ENCODE measurements around the gene PLA2G5.

Gene PLA2G5

DNA sequence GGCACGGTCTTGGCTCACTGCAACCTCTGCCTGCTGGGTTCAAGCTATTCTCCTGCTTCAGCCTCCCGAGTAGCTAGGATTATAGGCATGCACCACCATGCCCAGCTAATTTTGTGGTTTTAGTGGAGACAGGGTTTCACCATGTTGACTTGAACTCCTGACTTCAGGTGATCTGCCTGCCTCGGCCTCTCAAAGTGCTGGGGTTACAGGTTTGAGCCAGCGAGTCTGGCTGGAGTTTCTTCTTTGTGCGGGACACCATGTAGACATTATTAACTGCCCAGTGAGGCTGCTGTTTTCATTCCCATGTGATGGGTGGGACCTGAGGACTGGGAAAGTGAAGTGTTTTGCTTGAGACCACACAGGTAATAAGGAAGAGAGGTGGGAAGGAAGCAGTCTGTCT is 23.3 kb downstream of the PLA2G5 start:
- no peak for DNase-seq

DNA sequence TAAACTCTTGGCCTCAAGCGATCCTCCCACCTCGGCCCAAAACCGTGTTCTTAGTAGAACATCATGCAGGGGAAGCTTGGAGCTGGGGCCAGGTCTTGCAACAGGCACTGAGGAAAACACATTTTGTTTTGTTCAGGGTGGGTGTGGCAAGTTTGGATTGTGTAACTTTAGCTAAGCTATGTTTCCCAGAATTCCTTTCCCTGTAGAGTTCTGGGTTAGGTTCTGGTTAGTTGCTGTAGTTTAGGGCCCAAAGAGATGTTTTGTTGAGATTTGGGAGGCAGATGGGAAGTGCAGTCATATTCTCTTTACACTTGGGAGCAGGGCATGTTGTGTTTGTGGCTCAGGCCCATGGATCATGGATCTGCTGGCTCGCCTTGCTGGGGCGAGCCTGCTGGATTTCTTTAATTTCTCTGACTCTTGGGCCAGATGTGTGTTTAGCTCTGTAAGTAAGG is 24.0 kb downstream of the PLA2G5 start:
- DNase-seq = no peak

- DNase-seq = no peak
Observed at GRCh38 chr1:20095564-20096434, 25.8 kb downstream of the PLA2G5 start.

DNA sequence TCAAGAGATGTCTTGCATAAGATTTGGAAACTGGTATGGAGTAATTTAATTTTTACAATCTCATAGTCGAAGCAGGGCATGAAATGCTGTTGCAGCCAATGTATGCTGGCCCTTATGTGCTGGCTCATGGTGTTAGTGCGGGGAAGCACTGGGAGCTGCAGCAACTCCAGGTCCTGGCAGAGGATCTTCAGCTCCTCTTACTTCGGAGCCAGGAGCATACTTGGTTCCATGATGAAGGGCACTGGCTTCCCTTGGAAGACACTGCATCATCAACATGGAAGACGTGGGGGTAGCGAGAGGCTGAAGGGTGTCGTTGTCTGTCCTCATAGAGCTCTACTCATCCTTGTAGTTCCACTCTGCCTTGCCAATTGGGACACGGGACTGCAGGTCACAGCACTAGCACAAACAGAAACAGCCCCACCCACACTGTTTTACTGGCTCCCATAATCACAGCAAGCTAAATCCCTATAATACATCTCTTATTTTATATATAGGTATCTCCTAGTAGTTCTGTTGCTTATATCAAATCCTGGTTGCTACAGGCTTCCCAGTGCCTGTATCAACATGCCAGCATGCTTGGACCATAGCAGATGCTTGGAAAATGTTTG is 26.9 kb downstream of the PLA2G5 start:
- no peak for DNase-seq

DNA sequence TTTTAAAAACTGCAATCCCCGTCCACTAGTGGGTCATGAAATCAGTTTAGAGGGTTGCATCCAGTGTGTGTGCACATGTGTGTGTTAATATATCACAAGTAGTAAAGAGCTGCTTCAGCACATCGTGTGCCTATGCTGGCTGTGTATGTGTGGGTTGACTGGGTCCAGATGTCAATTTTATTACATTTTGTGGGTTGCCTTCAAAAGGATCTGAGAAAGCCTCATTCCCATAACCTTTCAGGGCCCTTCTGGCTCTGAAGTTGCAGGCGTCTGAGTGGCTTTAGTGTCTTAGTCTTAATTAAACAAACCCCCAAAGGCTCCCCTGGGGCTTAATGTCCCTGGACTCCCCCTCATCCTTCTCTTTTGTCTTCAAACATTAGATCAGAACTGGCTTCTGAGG is 29.5 kb downstream of the PLA2G5 start:
- no peak for DNase-seq

GRCh38 chr1:20100632-20101355 is 30.8 kb downstream of the PLA2G5 start:
- no peak for DNase-seq

GRCh38 chr1:20102875-20103274 is 32.9 kb downstream of the PLA2G5 start:
- no peak for DNase-seq

DNA sequence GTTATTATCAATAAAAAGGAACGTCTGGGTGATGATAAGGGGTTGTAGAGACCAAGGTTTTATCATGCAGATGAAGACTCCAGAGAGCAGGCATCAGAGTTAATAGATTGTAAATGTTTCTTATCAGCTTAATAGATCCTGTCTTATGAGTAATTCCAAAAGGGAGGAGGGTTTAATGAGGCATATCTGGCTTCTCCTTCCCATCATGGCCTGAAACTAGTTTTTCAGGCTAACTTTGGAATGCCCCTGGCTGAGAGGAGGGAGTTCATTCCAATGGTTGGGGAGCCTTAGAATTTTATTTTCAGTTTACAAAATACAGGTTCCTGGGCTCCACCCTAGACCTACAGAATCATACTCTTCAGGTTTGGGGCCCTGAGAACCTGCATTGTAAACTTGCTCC is 35.9 kb downstream of the PLA2G5 start:
- no peak for DNase-seq

GRCh38 chr1:20107351-20107750 is 37.4 kb downstream of the PLA2G5 start:
- no peak for DNase-seq

DNA sequence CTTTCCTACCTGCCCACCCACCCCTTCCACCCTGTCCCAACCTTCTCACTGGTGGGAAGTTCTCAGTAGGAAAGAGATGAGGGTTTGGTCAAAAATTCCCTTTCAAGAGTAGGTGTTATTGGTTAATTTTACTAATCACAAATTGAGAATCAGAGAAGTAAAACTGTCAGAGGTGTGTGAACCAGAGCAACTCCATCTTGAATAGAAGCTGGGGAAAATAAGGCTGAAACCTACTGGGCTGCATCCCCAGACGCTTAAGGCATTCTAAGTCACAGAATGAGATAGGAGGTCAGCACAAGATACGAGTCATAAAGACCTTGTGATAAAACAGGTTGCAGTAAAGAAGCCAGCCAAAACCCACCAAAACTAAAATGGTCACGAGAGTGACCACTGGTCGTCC is 37.8 kb downstream of the PLA2G5 start:
- DNase-seq = no peak

- no peak for DNase-seq
Observed at GRCh38 chr1:20108366-20109123, 38.6 kb downstream of the PLA2G5 start.

DNA sequence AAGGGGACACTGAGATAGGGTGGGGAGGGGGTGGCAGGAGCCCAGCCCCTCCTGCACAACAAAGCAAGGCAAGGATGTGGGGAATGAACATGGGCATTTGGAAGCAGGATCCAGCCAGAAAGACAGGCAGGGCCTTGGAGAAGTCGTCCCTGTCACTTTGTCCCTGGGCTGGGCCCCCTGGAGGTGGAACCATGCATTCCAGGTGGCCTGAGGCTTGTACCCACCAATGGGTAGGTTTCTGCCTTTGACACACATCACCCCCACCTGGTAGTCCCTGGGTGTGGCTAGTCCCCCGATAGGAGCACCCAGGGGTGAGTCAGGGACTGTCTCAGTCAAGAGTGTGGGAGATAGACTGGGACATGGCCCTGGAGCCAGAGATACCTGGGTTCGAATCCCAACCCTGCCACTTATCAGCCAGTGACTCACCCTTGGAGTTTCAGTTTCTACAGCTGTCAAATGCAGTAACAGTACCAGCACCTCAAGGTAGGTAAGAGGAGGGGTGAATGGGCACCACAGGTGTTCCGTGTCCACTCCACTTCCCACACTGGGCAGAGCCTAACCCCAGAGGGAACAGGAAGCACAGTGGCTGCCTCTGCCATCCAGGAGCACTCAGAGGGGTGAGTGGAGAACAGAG is 39.3 kb downstream of the PLA2G5 start:
- DNase-seq = no peak

DNA sequence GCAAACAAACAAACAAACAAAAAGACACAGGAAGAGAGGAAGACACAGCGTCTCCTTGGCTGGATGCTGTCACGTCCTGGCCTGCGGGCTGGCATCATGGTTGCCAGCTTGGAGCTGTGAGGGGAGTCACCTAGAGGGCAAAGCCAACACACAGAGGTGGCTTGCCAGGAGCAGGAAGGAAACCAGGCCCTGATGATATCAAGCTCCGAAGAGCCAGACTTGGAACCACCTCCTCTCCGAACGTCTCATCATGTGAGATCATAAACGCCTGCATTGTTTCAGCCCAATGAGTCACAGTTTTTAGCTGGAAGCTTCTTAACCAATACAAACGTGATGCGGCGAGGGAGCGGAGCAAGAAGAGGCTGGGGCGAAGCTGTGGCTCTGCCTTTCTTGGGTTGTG is 40.7 kb downstream of the PLA2G5 start:
- no peak for DNase-seq

GRCh38 chr1:20111452-20111851 is 41.5 kb downstream of the PLA2G5 start:
- no peak for DNase-seq

DNA sequence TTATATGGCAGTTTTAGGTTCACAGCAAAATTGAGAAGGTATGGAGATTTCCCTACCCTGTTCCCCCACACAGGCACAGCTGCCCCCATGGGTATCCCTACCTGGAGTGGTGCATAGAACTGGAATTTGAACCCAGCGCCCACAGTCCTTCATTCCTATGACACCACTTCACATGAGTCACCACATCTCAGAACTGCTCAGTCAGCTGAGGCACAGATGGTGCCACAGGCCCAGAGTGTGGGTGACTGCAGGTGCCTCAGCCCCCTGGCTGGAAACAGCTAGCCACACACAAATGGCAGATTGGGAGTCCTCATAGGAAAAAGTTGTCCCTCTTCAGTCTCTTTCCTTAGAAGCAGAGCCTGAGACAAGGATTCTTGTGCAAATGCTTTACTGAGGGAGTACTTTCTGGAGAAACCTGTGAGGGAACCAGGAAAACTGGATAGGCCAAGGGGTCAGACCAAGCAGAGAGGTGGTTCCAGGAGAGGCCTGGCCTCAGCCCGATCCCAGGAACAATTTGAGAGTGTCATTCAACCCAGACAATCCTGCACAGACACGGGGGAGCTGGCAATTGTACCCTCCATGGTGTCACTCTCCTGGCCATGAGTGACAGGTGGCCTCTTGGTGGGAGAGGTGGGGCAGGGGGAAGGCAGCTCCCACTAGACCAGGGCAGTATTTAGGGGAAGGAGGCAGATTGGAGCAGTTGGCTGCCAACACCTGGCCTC is 42.4 kb downstream of the PLA2G5 start:
- no peak for DNase-seq

DNA sequence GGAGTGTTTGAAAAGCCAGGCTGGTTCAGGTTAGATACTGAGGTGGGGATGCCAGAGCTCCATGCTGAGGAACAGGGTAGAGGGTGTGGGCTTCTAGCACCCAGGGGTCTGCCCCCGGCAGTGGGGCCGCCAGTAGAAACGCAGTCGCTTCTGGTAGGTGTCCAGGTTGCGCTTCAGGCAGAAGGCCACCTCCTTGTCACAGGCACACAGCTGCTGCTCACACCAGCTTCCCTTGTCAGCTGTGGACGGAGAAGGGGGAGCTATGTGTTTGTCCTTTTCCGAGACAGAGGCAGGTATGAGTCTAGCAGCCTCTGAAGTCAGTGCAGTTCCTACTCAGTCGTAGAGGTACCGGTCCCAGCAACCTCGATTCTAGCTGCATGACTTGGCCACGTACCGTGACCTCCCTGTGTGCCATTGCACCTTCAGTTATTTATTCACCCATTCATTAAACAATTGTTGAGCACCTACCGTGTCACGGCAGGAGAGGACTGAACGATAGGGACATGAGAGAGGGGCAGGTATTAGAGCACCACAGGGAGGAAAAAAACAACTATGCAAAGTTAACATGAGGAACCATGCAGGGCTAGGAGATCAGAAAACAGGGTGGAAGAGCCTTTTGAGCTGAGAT is 44.1 kb downstream of the PLA2G5 start:
- DNase-seq = no peak

GRCh38 chr1:20115479-20115878 is 45.5 kb downstream of the PLA2G5 start:
- no peak for DNase-seq

DNA sequence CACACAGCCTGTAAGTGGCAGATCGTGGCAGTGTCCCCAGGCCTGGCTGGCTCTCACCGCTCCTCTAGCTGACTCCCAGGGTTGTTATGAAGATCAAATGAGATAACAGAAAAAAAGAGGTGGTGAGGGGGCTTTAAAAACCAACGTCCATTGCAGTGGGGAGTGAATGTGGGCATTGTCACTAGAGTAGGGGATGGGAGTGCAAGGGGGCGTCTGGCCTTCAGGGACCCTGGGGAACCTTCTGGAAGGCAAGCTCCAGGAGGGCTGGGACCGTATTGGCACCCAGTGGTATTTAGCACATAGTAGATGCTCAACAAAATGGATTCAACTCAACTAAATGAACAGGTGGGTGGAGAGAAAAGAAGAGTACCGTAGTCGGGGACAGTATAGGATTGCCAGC is 45.9 kb downstream of the PLA2G5 start:
- no peak for DNase-seq

DNA sequence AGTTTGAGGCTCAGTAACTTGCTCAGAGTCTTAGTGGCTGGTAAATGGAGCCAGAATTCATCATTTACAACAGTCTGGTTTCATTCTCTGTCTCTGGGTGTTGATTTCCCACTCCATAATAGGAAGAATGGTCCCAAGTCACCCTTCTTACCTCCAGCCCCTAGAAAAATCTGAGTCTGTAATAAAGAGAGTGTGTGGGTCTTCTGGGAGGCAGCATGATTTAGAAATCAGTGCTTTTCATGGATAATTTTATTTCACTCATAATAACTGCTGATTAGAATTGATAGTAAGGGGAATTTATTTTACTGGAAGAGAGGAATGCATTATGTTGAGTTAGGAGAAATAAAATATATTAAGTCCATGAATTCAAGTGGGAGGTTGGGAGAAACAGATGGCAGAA is 47.2 kb downstream of the PLA2G5 start:
- no peak for DNase-seq

- no peak for DNase-seq
Observed at GRCh38 chr1:20119347-20119746, 49.4 kb downstream of the PLA2G5 start, which contains the start of gene PLA2G2D. Gene PLA2G2D, minus strand, starts transcription at chr1:20119536. Its CDS starts 38 bp downstream, at chr1:20119498.

DNA sequence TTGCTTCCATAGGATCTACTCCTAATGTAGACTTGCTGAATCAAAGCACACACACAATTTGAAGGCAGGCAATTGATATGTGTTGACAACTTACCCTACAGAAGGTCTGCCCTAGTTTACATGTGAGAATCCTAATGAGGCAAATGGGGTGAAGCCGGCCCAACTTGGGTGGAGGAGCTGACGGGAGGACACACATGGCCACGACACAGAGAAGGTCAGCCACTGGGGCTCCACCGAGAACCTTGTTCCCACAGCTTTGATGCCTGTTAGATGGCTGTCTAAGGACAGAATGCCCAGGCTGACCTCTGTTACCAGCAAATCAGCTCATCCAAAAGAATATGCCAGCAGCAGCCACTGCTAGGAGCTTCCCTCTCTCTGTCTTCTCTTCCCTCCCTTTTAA is 50.8 kb downstream of the PLA2G5 start:
- DNase-seq = no peak

Data from T-helper 9 cell (primary cell).